HG02678 (cell line): ENCODE data around the gene TSTD2.

Experiments
- ATAC-seq: cut with Tn5 transposase; IDR thresholded peaks from one replicate; pipeline ENCODE4 v1.9.1; 2021; ENCODE audit warnings: mild to moderate bottlenecking, moderate library complexity; ENCODE audit not compliant: unreplicated experiment

TSTD2 gene

GRCh38 chr9:97565262-97565661, 67.9 kb downstream of the TSTD2 start:
- no peak for ATAC-seq

- ATAC-seq, result no peak
Measured at GRCh38 chr9:97564291-97565175, 68.6 kb downstream of the TSTD2 start.

- no peak for ATAC-seq
Measured at GRCh38 chr9:97563458-97564135, 69.6 kb downstream of the TSTD2 start.

DNA sequence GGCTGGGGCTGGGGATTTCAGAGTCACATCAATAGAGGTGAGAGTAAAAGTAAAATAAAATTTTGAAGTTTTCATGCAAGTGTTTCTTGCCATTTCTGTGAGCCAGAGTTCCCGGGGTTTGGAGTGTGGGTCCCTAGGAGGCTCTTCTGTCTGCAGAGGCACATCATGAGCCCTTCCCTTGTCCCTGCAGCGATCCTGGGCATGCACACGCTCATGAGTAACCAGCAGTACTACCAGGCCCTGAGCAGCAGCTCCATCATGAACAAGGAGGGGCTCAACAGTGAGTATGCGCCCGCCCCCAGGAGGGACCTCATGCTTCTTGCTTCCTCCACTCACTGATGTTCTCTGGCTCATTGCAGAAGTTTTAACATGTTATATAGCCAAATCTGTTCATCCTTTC, 70.6 kb downstream of the TSTD2 start:
- ATAC-seq, result no peak

- no peak for ATAC-seq
Measured at GRCh38 chr9:97561501-97561900, 71.7 kb downstream of the TSTD2 start.

- ATAC-seq, result no peak
Measured at GRCh38 chr9:97560851-97561250, 72.3 kb downstream of the TSTD2 start.

DNA sequence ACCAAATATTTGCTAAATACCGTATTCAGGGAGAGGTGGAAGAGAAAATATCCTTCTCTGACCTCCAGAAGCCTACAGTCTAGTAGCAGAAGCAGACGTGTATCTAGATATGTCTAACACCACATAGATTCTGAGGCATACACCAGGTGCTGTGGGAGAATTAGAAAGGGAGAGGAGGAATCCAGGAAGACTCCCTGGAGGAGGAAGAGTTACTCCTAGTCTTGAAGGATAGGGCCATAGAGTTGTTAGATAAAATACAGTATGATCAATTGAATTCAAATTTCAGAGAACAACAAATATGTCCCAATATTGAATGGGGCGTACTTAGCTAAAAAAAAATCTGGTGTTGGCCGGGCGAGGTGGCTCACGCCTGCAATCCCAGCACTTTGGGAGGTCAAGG, 73.0 kb downstream of the TSTD2 start:
- no peak for ATAC-seq

GRCh38 chr9:97559111-97559514, 74.1 kb downstream of the TSTD2 start:
- peak; percentile 67 for ATAC-seq

DNA sequence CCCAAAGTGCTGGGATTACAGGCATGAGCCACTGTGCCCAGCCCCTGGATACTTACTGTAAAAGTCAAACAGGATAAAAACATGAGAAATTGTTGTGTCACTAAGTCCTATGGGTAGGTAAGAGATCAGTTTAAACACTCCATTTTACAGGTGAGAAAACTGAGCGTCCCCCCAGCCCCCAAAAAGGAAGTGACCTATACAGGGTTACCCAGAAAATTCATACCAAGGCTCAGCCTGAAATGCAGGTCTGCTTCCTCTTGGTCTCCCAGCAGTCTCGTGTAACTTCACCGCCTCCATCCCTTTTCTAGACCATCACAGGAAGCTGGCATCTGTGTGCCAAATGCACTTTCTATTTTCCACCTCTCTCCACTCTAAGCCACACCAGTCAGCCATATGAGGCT, 74.5 kb downstream of the TSTD2 start:
- peak; percentile 14 for ATAC-seq

DNA sequence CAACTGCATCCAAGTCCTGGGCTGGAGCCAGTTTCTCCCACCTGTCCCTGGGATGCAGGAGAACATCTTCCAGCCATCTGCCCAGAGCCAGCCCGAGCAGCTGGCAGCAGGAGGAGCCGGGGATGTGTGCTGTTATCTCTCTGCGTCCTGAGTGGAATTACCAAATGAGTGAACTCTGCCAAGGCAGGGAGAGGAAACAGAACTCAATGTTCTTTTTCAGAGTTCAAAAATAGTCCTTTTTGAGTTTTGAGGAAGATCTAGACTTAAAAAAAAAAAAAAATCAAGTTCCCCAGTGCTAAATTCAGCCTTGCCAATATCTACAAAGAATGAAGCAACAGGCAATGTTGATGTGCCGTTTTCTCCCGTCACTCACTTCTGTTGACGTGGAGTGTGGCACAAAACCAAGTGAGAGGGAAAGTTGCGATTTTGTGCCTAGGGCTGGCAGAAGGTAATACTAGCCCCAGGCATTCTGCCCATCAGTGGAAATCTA, 75.5 kb downstream of the TSTD2 start:
- ATAC-seq, result no peak

DNA sequence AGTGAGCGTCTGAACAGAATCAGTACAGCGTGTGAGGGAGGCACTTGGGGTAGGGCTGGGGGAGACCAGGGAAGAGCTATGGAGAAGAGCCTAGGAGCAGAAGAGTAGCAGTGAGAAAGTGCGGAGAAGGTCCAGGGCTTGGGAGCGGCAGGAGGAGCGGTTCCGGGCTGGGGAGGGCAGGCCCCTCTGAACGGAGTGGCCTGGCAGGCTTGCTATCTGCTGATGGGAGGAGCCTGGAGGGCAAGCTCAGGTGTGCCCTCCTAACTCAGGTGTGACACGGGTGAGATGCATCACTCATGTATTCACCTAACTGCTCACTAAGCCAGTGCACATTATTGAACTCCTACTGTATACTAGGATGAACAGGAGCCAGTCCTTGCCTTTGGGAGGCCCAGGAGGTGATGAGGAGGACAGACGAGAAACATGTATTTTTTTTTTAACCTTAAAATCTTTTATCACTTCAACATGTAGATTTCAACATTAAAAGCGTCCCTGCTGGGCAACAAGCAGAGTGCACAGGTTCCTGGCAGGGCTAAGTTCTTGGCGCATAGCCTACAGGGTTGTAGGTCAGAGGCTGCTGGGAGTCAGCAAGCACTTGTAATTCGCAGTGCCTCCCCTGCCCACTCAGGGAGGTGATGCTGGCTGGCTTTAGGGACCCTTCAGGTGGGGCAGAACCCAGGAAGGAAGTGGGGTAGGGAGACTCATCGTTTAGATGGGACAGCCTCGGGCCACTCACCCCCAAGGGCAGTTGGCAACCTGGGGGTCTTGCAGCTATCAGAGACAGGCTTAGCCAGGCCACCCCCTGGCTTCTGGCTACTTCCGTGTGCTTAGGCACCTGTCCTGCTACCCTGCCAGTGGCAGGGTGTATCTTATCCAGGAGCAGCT, 76.2 kb downstream of the TSTD2 start:
- no peak for ATAC-seq

- ATAC-seq, result no peak
Measured at GRCh38 chr9:97556036-97556720, 77.0 kb downstream of the TSTD2 start.

DNA sequence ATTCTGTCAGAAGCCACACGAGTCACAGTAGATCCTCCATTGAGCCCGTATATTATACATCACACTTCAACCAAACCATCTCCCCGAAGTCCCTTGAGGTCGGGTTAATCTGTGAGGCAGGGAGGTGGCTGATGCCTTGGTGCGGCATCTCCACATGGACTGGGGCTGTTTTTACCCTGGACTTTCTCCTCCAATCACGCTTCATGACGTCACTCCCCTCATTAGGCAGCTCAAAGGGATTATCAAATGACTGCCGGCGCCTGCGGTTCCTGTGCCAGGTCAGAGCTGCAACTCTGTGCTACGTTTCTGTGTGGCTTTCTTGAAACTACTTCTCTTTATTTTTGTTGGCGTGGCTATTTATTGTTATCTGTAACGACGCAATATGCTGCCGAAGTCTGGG, 78.0 kb downstream of the TSTD2 start:
- no peak for ATAC-seq

DNA sequence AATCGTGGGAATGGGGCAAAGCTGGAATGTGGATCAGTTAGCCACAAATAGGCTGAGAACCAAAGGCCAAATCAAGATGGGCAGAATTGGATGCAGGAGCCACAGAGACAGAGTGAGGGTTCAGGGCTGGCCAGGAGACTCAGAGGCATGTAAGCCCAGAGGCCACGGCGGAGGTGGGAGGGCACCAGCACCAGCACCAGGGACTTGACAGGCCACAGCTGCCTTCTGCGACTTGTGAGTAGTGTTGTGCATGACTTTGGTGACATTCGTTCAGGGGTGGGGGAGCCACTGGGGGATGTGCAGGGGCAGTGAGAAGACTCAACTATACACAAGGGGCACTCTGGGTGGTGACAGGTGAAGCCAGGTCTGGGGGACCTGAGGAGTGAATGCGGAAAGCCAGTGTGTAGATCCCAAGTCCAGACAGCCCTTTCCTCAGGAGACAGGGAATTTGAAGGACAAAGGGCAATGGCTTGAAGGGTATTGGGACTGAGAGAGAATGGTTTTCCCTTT, 78.5 kb downstream of the TSTD2 start:
- ATAC-seq, result no peak

- no peak for ATAC-seq
Measured at GRCh38 chr9:97553841-97554240, 79.3 kb downstream of the TSTD2 start.

DNA sequence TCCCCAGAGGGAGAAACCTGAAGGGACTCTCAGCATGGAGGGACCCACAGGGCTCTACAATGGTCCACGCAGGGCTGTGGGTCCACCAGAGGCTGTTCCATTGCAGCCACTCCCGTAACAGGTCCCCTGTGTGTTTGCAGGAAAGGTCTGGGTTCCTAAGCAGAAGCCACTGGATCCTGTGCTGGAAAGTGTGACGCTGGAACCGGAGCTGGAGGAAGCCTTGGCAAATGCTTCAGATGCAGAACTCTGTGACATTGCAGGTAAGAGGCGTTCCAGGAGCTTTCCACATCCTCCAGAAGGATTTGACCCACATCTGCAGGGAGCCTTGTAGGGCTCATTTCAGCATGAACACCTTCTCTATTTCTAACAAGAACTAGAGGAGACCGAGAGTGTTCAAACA, 80.0 kb downstream of the TSTD2 start:
- no peak for ATAC-seq

- no peak for ATAC-seq
Measured at GRCh38 chr9:97551308-97551707, 81.9 kb downstream of the TSTD2 start.

DNA sequence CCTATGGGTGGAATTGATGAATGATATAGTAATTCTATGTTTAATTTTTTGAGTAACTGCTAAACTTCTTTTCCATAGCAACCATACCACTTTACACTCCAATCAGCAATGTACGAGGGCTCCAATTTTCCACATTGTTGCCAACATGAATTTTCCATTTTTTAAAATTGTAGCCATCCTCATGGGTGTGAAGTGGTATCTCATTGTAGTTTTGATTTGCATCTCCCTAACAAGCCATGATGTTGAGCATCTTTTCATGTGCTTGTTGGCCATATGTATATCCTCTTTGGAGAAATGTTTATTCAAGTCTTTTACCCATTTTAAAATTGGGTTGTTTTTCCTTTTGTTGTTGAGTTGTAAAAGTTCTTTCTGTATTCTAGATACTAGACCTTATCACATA, 82.8 kb downstream of the TSTD2 start:
- ATAC-seq, result no peak
